GM19043 (cell line): ENCODE data around the gene PTPRG.
A peak's percentile ranks its signal among the peaks of the same experiment; 100 is the strongest.

Experiments
- ATAC-seq: cut with Tn5 transposase; IDR thresholded peaks from one replicate; pipeline ENCODE4 v1.9.1; 2021; ENCODE audit warnings: low read depth; ENCODE audit not compliant: unreplicated experiment

The PTPRG gene

GRCh38 chr3:61903931-61904657 is 342.7 kb downstream of the PTPRG start:
- ATAC-seq: peak; percentile 49

- ATAC-seq: no peak
These were observed 345.9 kb downstream of the PTPRG start for GRCh38 chr3:61907210-61907795.

DNA sequence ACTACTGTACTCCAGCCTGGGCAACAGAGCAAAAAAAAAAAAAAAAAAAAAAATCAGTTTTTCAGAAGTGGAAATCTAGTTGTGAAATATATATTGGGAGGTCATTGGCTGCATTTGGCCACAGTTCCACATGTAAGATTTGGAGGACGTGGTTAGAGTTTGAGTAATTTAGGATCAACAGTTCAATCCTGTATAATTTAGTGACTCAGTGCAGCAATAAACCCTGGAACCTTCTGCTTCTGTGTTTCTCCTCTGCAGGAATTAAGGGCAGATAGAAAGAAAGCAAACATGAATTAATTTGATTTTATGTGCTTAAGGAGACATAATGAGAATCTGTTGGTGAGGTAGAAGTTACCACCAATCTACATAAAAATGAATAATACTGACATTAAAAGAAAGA is 347.0 kb downstream of the PTPRG start:
- ATAC-seq: no peak

- ATAC-seq: no peak
These were observed 349.4 kb downstream of the PTPRG start for GRCh38 chr3:61910732-61911131.

DNA sequence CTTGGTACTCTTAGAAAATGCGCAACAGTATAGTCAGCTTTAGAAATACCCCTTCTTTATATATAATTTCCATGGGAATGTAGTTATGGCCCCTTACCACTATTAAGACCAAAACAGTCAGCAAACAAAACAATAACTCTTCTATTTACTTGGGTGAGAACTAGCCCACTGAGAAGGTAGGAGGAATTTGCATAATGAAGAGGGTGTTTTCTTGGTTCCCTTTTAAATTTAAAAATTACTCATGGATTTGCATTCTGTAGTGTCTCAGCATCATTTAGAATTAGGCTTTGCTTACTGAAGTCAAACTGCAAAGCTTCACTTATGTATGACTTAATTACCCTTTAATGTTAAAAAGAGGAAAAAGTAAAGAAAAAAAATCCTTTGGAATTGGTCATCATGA is 350.8 kb downstream of the PTPRG start:
- ATAC-seq: peak; percentile 84

DNA sequence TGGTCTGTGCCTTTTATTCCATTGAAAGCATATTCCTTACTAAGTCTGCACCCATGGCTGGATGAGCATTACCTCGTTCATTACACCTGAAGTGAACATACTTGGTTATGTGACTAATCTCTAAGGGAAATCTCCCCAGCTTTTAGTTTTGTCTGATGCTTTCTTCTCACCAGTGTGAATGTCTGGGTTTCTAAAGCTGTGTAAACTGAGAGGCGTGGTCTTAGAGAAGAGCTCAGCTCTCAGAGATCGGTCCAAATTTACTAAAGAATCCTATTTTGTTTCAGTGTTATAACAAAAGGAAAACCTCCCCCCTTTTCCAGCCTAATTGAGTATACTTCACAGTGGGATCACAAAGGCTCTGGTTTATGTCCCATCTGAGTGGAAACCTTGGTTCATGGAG is 352.3 kb downstream of the PTPRG start:
- no peak for ATAC-seq

DNA sequence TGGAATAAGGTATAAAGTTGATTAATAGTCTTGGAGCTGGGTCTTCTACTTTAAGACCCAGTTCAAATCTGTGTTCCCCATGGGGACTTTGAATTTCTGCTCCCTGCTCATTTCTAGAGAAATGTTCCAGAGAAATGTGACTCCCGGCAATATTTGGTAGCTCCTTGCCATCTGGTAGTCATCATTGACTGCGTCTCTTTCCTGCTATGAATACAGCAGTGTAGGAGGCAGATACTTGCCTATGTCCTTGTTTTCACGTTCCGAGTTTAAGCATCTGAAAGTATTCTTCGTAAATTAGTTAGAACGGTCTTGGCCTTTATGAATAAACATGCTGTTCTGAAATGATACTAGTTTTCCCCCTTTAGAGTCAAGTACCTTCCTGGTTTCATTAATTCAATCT is 352.9 kb downstream of the PTPRG start:
- no peak for ATAC-seq

DNA sequence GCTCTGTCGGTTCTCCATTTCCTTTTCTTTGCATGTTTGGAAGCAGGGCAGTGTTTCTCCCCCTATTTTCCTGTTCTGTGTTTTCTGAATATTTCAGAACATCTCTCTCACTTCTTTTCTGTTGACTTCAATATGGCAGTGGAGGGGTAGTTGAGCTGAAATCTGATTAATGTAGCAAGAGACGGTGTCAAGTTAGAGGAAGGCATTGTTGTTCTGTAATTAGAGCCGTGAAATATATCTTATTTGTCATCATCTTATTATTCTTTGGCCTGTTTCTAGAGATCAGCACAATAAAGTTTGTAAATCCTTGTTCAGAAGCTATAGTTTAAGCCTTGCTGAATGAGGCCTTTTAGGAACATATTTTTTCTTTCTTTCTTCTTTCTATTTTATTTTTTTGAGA is 353.9 kb downstream of the PTPRG start:
- no peak for ATAC-seq

GRCh38 chr3:61919371-61919770 is 358.0 kb downstream of the PTPRG start:
- ATAC-seq: no peak

GRCh38 chr3:61922118-61922517 is 360.7 kb downstream of the PTPRG start:
- ATAC-seq: no peak

DNA sequence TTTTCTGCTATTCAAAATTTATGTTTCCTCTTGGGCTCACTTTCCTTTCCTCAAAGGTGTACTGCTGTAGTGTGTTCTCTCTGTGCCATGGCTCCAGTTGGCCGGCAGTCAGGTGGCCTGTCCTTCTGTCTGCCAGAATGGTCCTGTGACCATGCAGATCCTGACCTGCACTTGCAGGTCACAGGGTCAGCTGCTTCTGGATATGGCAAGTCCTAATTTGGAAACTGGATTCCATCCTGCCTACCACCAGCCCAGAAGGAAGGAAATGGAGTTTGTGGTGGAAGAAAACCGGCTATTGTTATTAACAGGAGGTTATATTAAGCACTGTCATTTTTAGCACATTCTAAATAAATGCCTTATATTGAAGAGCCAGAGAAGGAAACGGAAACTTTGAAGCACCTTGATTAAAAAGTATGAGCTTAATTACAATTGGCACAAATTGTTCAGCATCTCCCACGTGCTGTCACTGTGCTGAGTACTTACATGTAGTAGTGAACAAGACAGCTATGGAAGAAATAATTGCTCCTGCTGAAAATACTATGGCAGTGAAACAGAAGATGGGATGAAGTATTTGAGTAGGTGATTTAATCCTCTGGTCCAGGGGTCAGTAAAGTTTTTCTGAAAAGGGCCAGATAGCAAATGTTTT is 362.8 kb downstream of the PTPRG start:
- no peak for ATAC-seq

DNA sequence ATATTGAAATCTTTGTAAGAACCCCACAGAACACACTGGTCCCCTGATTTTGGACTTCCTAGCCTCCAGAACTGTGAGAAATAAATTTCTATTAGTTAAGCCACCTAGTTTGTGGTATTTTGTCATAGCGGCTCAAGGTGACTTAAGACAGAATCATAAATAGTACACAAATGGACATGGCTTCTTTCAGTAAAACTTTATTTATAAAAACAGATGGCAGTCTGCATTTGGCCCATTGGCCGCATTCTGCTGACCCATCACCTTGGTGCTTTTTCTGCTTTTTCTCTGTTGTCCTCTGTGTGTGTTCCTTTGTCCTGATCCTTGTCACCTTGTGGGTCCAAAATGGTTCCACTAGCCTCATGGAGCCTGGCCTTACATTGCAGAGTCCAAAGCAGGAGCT is 363.6 kb downstream of the PTPRG start:
- ATAC-seq: no peak

DNA sequence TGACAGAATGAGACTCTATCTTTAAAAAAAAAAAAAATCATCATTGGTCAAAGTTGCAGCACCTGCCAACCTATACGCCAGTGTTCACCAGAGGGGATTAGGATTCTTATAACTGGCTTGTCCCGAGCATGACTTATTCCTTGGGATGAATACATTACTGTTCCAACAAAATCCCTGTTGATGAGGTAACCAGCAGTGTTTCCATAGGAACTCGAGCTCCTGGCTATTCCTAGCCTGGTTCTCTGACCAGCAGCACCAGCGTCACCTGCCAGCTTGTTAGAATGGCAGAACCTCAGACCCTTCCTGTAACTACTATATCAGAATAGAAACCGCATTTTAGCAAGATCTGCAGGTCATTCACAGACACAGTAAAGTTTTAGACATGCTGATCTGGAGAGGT is 364.4 kb downstream of the PTPRG start:
- no peak for ATAC-seq

GRCh38 chr3:61926923-61927322 is 365.6 kb downstream of the PTPRG start:
- no peak for ATAC-seq

DNA sequence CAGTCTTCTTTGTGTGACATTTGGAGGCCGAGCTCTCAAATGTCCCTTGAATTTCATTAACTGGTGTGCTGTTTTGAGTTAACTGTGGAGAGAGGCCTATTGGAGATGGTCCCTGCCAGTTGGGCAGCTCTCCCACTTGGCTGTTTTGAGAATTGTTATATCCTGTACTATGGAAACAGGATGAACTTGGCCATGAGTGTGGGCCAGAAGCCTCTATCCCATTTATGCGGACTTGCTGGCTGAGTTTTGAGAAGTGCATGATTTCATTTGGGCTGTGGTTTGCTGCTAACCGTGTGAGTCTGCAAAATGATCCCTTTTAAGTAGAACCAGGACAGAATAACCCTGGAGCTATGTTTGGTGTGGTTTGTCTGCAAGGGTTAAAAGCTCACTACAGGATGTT is 366.0 kb downstream of the PTPRG start:
- no peak for ATAC-seq

GRCh38 chr3:61928039-61928438 is 366.7 kb downstream of the PTPRG start:
- no peak for ATAC-seq

GRCh38 chr3:61928776-61929314 is 367.5 kb downstream of the PTPRG start:
- no peak for ATAC-seq

GRCh38 chr3:61929617-61930016 is 368.2 kb downstream of the PTPRG start:
- no peak for ATAC-seq

- no peak for ATAC-seq
These were observed 371.1 kb downstream of the PTPRG start for GRCh38 chr3:61932499-61932898.

GRCh38 chr3:61933798-61934504 is 372.6 kb downstream of the PTPRG start:
- no peak for ATAC-seq

- no peak for ATAC-seq
These were observed 373.1 kb downstream of the PTPRG start for GRCh38 chr3:61934505-61934871.
